Mononuclear cell (primary cell): ENCODE data around the gene FAM169A. TPM values are rescaled to one million over a fixed set of nuclear protein-coding genes. Genes with fewer than 3 reads are reported as not detected.

Experiments
- total RNA-seq: library from RNA; depleted of rRNA; stranded (reverse); fragments of >200 nt; gene quantifications from one replicate; pipeline ENCODE4 v1.2.3, GENCODE V29; 2012

FAM169A gene
- total RNA-seq, 1 donor, result 29.3 TPM

Other genes with a start within 250 kb of the FAM169A start
- gene ENC1, start 225.7 kb downstream of the FAM169A start, total RNA-seq, result 31.9 TPM
- gene HEXB, start 181.2 kb downstream of the FAM169A start, total RNA-seq, result 103 TPM
- 13.9 TPM for gene GFM2, start 99.3 kb downstream of the FAM169A start, total RNA-seq
- 147 TPM for gene NSA2, start 99.1 kb downstream of the FAM169A start, total RNA-seq
- gene GCNT4, start 186.2 kb upstream of the FAM169A start, total RNA-seq, result 10.8 TPM